CD4-positive, alpha-beta T cell treated with Interleukin-17A for 1 hour (primary cell): ENCODE measurements around the gene SLC2A14.
"Not testable (repeated sequence)": the region's sequence is repeated elsewhere in the genome, so short reads cannot be mapped to it uniquely, and the experiment has no call there.

ENCODE experiments used
- DNase-seq: peaks from one replicate; pipeline ENCODE4 v3.0.0-alpha.2; 2020

The SLC2A14 gene

DNA sequence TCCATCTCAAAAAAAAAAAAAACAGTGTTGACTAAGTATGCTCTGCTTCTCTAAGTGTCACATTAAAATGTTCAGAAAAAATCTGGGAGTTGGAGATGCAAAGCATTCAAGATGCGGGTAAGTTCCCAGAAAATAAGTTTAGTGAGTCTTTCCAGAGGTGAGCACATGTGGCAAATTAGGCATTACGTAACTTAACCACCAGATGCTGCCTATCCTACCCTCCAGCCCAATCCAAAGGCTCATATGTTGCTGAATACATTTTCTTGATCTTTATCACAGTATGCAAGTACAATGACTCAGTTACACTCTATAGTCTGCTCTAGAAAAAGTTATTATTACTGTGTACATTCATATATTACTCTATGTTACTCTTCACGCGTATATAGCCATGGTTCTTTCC lies 3.6 kb downstream of the SLC2A14 start:
- no peak for DNase-seq

DNA sequence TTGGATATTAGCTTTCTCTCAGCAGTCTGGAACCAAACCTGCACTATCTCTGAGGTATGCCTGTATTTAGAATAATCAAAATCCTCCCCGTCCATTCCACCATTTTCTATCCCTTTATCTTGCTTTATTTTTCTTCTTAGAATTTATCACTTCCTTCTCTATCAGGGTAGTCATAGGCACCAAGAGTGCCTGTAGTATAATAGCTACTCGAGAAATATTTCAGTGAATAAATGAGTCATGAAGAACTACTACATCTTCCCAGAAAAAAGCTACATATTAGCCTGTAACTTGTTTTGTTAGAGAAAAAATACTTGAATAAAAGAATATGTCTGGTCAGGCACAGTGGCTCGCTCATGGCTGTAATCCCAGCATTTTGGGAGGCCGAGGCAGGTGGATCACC lies 4.3 kb downstream of the SLC2A14 start:
- DNase-seq: no peak

DNA sequence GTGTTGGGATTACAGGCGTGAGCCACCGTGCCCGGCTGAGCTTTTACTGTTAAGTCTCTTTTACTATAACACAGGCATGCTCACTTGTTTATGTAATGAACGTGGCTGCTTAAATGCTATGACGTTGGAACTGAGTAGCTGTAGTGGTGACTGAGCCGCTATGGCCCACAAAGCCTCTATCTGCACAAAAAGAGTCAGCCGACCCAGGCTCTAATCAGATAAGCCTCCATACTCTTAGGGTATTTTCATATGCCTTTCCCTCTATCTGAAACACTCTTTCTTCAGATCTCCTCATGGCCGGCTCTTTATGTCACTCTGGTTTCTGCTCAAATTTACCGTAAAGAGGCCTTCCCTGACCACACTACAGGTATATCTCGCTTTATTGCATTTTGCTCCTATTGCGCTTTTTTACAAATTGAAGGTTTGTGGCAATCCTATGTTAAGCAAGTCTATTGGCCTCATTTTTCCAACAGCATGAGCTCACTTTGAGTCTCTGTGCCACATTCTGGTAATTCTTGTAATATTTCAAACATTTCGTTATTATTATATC lies 8.0 kb downstream of the SLC2A14 start:
- DNase-seq: no peak

DNA sequence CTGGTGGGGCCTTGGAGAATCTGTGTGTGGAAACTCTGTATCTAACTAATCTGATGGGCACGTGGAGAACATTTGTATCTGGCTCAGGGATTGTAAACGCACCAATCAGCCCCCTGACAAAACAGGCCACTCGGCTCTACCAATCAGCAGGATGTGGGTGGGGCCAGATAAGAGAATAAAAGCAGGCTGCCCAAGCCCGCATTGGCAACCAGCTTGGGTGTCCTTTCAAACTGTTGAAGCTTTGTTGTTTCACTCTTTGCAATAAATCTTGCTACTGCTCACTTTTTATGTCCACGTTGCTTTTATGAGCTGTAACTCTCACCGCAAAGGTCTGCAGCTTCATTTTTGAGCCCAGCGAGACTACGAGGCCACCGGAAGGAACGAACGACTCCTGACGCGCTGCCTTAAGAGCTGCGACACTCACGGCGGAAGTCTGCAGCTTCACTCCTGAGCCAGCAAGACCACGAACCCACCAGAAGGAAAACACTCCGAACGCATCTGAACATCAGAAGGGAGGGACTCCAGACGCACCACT lies 9.8 kb downstream of the SLC2A14 start:
- DNase-seq: peak; percentile 43

DNA sequence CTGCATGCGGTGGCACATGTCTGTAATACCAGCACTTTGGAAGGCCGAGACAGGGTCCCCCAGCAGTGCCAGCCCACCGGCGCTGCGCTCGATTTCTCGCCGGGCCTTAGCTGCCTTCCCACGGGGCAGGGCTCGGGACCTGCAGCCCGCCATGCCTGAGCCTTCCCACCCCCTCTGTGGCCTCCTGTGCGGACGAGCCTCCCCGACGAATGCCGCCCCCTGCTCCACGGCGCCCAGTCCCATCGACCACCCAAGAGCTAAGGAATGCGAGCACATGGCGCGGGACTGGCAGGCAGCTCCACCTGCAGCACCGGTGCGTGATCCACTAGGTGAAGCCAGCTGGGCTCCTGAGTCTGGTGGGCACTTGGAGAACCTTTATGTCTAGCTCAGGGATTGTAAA lies 10.4 kb downstream of the SLC2A14 start:
- DNase-seq: not testable (repeated sequence)

DNA sequence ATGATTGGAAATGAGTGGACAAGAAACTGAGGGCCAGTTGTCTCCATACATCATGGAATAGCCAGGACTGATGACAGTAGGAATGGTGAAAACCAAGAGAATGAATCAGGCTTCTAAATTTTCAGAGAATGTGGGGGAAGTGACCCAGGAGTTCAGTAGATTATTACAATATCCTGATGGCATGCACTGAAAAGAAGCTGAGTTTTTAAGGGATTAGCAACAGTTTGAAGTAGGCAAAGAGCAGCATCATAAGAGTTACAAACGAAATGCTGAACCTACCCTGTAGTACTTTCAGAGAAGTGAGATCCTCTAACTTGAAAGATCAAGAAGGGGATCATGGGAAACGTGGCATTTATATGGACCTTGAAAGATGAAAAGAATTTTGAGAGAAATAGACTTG lies 13.2 kb downstream of the SLC2A14 start:
- no peak for DNase-seq

DNA sequence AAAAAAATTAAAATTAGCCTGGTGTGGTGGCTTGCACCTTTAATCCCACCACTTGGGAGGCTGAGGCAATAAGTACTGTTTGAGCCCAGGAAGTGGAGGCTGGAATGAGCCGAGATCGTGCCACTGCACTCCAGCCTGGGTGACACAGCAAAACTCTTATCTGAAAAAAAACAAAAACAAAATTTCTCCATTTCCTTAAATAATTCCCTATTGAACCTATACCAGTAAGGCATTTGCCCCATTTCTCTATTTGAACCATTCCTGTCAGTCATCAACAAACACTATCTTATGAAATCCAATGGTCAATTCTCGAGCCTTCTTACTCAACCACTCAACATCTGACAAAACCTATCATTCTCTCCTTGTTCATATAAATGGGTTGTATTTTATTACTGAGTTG lies 14.7 kb downstream of the SLC2A14 start:
- DNase-seq: no peak

DNA sequence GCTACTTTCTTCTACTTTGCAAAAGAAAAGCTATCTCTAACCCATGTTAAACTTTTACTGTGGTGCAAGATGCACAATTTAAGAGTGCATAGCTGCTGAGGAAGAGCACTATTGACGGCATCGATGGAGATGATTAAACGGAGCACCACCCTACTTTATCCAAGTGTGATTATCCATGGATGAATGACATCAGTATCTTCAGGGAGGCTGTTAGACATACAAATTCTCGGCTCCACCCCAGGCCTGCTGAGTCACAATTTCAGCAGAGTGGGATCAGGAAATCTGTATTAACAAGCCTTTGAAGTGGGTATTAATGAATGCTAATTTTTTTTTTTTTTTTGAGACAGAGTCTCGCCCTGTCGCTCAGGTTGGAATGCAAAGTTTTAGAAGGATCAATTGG lies 16.2 kb downstream of the SLC2A14 start:
- no peak for DNase-seq

DNA sequence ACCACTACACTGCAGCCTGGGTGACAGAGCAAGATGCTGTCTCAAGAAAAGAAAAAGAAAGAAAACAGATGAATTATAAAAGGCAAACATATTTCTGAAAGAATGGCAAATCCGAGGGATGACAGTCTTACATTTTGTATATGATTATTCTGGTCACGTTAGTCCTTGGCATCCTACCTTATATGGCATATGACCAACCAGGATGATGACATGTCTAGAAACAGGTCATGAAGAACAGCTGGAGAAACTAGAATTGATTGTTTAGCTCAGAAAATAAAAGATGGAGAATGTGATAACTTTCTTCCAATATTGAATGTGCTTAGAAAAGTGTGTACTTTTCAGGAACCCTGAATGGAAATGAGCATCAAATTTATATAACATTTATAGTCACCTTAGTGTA lies 19.2 kb downstream of the SLC2A14 start:
- DNase-seq: no peak

DNA sequence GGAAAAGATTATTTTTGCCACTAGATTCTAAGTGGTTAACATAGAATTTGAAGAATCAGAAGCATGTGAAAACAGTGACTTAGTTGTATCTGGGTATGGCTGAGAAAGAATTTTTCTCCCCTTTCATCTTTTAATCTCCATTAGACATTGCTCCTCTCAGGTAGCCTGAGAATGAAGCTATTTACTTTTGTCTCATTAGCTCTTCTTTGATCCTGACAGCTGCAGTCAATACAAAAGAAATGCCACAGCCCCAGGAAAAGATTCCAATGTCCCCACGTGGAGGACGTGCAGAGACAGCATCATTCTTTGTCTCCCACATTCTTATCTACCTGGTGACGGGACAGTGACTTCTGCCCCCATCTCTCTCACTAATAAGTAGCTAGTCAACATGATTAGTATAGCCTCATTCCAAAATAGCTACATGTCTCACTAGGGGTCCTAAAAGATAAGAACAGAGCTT lies 21.1 kb downstream of the SLC2A14 start:
- not testable (repeated sequence) for DNase-seq

DNA sequence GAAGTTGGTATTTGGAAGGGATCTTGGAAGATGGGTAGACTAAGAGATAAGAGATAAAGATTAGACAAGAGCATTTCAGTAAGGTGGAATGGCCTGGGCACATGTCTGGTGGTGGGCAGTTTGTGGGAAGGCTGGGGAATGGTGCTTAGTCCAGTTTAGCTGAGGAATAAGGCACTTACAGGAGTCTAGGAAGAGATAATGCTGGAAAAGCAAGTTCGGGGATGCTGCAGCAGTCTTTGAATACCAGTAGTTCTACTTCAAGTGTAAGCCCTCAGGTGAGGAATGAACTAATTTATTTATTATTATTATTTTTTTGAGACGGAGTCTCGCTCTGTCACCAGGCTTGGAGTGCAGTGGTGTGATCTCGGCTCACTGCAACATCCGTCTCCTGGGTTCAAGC lies 22.6 kb downstream of the SLC2A14 start:
- not testable (repeated sequence) for DNase-seq

DNA sequence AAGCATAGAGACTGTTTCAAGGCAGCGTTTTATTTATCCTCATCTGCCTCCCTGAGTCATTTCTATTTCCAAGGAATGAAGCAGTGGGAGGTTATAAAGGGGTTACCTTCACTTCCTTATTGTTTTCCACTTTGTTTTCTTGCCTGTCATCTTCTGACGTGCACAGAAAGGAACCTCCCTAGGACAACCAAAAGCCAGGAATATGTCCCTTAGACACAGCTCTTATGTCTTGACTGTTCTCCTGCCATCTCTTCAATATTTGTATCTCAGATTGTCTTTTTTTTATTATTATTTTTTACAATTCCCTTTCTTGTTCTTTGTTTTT lies 24.7 kb downstream of the SLC2A14 start:
- not testable (repeated sequence) for DNase-seq

DNA sequence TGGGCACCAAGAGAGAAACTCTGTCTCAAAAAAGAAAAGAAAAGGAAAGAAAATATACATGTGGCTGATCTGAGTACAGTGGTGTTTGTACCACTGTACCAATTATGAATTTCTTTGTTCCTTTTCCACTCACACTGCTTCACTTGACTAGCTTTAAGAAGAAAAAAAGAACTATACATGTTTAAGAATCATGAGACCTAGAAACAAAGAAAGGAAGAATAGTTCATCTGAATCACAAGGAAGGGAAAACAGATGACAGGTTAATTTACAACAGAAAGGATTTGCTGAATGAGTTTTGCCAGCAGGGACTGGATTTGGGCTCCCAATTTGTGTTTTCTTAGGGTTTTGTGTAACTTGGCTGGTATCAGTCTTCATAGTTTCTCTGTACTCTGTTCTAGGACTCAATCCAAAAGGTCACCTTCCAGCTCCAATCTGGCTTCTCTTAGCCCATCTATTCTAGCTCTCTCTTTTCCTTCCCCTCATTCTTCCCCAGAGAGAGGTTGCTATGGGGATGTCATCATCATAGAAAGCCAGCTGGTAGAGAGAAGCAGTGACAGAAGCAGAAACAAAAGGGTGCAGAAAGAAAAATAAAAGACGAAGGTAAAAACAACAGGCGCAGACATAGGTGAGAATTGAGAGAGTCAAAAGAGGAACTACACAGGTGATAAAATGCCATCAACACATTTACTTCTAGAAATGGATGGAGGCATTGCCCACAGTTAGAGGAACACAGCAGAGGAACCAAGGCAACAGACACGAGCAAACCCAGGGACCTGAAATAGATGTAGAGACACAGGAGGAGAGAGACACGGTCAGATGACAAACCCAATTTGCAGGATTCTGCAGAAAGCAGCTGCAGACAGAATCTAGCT lies 25.3 kb downstream of the SLC2A14 start:
- not testable (repeated sequence) for DNase-seq

DNA sequence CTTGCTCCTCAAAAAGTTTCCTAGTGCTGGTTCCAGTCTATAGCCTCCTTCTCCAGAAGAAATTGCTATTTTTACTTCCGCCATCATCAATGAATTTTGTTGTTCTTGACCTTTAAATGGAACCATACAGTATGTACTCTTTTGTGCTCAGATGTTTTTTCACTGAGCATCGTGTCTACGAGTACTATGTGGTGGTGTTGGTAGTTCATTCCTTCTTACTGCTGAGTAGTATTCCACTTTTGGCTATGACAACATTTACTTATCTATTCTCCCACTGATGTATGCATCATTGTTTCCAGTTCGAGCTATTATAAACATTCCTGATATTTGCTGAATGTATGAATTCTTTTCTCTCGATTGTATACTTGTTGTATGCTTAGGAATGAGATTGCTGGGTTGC lies 28.6 kb downstream of the SLC2A14 start:
- no peak for DNase-seq

DNA sequence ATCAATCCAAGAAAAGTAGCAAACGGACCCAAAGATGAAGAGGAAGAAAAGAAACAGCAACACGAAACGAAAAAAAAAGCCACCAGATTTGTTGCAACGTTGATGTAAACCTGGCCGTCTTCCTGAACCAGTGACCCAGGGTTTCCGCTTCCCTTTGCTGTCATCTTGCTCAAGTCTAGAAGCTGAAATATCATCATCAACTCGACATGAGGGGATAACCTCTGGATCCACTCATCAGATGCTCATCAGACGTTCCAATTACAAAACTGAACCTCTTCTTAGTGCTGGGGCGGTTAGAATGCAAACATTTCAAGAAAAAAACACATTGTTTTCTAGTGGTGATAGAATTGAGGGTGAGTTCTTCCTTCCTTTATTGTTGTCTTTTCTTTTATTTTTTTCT lies 29.1 kb downstream of the SLC2A14 start:
- peak; percentile 38 for DNase-seq

DNA sequence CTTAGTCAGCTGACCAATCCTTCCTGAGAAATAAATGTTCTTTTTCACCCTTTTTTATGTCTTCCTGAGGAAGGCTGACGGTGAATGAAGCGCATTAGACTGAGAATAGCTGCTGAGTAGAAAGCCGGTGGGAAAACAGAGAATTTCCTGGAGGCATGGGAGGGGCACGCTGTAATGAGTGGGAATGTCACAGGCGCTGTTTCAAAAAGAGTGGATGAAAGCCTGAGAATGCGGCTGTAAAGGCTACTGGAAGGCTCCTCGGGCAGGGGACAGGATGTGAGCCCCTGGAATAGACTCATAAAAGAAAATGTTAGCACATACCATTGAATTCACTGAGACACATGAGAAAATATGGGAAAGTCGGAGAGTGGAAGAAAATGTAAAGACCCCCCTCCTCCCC lies 29.6 kb downstream of the SLC2A14 start:
- DNase-seq: not testable (repeated sequence)

DNA sequence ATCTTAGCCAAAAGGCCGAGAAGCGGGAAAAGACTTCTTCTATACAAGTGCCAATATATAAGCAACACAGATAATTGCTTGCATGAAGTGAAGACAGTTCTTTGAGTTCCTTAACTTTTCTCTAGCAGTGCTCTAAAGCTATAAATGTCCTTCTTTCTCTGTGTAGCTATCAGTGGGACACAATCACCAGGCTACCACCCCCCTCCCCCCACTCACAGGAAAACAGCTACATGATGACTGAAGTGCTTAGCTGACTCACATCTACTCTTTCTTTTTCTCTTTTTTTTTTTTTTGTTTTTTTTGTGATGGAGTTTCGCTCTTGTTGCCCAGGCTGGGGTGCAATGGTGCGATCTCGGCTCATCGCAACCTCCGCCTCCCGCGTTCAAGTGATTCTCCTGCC lies 30.3 kb downstream of the SLC2A14 start:
- DNase-seq: not testable (repeated sequence)

DNA sequence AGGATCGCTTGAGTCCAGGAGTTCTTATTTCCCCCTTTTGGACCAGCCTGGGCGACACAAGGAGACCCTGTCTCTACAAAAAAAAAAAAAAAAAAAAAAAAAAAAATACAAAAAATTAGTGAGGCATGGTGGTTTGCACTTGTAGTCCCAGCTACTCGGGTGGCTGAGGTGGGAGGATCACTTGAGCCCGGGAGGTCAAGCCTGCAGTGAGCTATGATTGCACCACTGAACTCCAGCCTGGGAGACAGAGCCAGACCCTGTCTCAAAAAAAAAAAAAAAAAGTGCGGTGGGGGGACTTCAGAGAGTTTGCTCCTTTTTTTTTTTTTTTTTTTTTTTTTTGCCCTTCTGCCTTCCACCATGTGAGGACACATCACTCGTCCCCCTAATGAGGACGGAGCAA lies 32.9 kb downstream of the SLC2A14 start:
- DNase-seq: not testable (repeated sequence)

DNA sequence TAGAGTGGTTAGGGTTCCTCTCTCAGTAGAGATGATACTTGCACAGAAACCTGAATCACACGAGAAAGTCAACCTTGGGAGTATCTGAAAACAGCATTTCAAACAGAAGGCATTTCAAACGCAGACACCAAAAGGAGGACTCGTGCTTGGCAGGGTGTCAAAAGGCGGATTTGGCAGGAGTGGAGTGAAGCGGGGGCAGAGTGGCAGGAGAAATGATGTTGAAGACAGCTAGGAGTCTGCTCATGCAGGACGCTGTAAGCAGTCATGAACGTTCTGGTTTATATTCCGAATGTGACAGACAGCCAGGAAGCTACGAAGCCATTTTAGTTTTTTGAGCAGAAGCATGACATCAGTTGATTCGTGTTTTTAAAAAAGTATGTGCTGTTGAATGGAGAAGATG lies 33.5 kb downstream of the SLC2A14 start:
- DNase-seq: not testable (repeated sequence)

DNA sequence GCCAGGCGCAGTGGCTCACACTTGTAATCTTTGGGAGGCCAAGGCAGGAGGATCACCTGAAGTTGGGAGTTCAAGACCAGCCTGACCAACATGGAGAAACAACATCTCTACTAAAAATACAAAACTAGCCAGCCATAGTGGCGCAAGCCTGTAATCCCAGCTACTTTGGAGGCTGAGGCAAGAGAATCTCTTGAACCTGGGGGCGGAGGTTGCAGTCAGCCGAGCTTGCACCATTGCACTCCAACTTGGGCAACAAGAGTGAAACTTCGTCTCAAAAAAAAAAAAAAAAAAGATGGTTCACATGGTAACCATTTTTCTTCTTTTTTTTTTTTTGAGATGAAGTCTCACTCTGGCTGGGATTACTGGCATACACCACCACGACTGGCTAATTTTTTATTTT lies 35.3 kb downstream of the SLC2A14 start:
- DNase-seq: no peak

DNA sequence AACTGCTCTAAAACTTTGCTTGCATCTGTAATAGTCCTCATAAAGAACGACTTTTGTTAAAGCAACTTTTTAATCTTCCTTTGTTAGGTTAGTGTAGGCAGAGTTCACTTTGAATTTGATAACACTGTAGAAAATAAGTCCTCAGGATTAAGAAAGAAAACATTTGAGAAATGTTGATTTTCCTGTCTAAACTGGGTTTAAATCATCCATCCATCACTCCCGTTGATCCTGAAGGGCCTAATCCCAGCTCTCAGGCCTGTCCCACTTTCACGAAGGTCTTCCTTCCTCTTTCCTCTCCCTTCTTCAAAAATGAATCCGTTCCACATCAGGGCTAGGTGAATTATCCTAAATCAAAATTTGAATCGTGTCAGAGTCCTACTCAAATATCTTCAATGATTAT lies 36.9 kb downstream of the SLC2A14 start:
- DNase-seq: no peak

DNA sequence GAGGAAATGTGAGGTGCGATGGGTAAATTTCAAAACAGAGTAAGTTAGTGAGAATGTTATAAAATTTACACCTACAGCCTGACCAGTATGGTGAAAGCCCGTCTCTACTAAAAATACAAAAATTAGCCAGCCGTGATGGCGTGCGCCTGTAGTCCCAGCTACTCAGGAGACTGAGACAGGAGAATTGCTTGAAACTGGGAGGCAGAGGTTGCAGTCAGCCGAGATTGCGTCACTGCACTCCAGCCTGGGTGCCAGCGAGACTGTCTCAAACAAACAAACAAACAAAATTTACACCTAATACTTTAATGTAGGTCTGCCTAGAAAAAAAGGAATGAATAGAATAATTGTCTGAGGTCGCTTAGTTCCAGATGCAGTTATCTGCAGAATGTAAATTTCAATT lies 37.6 kb downstream of the SLC2A14 start:
- DNase-seq: no peak

DNA sequence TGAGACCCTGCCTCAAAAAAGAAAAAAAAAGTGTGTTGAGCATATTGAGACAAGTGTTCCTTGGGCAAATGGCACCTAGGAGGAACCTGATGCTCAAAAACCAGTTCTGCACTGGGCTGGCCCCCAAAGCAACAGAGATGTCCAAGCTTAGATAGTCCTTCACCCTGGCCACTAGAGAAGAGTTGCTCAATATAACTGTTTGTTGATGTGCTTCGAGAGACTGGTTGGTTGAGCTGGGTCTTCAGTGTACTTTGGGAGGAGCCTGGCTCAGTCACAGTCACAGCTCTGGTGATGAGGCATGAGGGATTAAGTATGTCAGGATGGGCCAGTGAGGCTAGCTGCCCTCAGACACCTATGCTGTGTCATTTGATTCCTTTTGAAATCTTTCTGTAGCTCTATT lies 38.0 kb downstream of the SLC2A14 start:
- DNase-seq: no peak

DNA sequence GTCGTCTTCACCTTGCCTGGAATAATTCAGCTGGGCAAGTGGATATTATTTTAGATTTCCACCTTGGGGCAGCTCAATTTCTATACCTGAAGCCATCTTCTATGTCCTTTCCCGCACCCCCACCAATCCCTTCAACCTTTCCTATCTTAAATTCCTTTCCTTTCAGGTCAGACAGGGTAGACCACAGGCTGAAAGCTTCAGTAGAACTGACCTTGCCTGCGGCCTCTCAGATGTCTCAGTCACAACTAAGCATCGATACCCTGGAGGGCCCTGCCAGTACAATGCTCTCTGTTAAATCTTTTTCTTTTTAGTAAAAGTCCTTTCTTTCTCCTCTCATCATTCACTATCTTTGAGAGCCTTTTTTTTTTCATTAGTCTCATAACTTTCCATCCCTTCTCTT lies 38.9 kb downstream of the SLC2A14 start:
- no peak for DNase-seq

DNA sequence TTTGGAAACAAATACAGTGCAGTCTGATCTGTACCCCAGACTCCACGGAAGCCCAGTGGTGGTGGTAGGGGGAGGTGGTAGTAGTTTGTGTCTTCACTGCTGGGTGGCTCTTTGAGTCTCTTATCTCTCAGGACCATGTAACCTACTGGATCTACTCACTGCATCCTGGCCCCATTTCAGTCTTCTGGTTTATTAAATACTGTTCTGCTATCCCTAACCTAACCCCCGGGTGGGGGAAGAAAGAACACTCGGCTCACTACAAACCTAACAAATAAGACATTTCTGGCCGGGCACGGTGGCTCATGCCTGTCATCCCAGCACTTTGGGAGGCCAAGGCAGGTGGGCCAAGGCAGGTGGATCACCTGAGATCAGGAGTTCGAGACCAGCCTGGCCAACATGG lies 39.5 kb downstream of the SLC2A14 start:
- DNase-seq: not testable (repeated sequence)
